Fibroblast of the aortic adventitia (primary cell): Measurements from ENCODE around the gene SUSD6. TPM values are rescaled to one million over a fixed set of nuclear protein-coding genes. Genes with fewer than 3 reads are reported as not detected.

Source experiments
- DNase-seq: peaks from one replicate; pipeline ENCODE4 v3.0.0-alpha.2; 2010; ENCODE audit warnings: low read depth
- H3K4me3 ChIP-seq: 2 replicates; pipeline ENCODE4 v1.5.1; 2011; ENCODE audit warnings: low read depth, mild to moderate bottlenecking, control low read depth, low read length, moderate library complexity
- total RNA-seq: library from RNA; depleted of rRNA; stranded (reverse); fragments of >200 nt; gene quantifications from 2 replicates; pipeline ENCODE4 v1.2.3, GENCODE V29; 2012; ENCODE audit warnings: low replicate concordance
- TF ChIP-seq, protein P1 (sequence below): IDR thresholded peaks from 2 replicates; pipeline ENCODE4 v1.5.1; 2011; ENCODE audit warnings: mild to moderate bottlenecking, low read length, control low read depth, inconsistent platforms; ENCODE audit not compliant: insufficient read depth

SUSD6 gene
- total RNA-seq, 1 donor: 8.0 TPM

GRCh38 chr14:69688299-69688649 lies 76.9 kb downstream of the SUSD6 start:
- no peak overlapping the region for H3K4me3 ChIP-seq
- DNase-seq: no peak
- TF ChIP-seq, protein P1, sequence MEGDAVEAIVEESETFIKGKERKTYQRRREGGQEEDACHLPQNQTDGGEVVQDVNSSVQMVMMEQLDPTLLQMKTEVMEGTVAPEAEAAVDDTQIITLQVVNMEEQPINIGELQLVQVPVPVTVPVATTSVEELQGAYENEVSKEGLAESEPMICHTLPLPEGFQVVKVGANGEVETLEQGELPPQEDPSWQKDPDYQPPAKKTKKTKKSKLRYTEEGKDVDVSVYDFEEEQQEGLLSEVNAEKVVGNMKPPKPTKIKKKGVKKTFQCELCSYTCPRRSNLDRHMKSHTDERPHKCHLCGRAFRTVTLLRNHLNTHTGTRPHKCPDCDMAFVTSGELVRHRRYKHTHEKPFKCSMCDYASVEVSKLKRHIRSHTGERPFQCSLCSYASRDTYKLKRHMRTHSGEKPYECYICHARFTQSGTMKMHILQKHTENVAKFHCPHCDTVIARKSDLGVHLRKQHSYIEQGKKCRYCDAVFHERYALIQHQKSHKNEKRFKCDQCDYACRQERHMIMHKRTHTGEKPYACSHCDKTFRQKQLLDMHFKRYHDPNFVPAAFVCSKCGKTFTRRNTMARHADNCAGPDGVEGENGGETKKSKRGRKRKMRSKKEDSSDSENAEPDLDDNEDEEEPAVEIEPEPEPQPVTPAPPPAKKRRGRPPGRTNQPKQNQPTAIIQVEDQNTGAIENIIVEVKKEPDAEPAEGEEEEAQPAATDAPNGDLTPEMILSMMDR: no peak

- no peak overlapping the region for H3K4me3 ChIP-seq
- DNase-seq: no peak
- TF ChIP-seq, protein P1: no peak
These were observed 78.6 kb downstream of the SUSD6 start for GRCh38 chr14:69690042-69690441.

DNA sequence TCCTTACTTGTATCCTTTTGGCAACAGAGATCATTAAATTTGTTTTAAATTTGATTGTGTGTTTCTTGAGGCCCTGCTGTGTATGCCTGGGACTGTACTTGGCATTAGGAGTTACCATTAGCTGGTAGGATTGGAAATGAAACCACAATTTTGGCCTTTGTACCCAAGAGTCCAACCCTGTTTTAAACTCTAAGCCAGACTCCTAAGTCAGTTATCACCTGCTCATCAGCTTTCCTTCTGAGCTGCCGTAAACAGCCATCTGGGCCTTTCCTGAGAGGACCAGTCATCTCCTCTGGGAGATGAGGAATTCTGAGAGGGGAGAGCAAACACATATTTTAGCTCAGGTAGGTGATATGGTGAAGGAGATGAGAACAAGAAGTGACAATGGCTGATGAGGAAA lies 81.2 kb downstream of the SUSD6 start:
- TF ChIP-seq, protein P1: no peak
- DNase-seq: no peak
- no peak overlapping the region for H3K4me3 ChIP-seq

GRCh38 chr14:69693145-69693544 lies 81.7 kb downstream of the SUSD6 start:
- H3K4me3 ChIP-seq: no peak overlapping the region
- TF ChIP-seq, protein P1: no peak
- no peak for DNase-seq

DNA sequence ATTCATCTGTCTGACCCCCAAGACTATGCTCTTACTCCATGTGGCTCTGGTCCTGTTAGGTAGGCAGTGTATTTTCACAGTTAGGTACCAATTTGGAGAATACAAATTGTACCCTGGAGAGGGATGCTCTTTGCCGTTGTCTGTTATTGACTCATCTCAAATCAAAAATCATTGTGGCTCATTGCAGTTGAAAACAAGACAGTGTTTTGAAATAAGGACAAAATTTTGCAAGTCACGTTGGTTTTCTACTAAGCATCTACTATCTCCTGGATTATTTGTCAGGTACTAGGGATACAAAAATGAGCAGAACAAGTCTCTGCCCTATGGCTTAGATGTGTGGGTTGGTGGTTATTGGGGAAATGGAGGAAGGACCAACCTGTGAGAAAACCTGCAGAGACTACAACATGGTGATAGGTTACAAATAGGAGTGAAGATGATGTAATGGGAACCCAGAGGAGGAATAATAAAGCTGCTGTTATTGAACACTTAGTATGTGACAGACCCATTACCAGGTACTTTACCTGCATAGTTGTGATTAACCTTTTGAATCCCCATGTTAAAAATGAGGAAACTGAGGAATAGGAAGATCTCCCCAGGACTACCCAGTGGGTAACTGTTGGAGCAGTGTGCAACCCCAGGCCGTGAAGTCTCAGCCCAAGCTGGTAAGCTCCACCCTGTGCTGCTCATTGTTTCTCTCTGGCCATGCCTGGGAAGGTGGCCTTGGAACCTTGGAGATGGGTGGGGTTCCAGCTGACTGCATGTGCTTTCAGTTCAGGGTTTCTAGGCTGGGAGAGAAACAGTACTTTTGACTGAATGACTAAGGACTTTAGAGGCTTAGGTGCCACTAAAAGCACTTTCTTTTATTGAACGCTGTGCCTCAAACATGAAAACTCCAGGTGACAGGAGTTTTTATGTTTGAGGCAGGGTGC lies 82.7 kb downstream of the SUSD6 start:
- DNase-seq: peak; percentile 50
- H3K4me3 ChIP-seq: no peak overlapping the region
- TF ChIP-seq, protein P1: no peak

DNA sequence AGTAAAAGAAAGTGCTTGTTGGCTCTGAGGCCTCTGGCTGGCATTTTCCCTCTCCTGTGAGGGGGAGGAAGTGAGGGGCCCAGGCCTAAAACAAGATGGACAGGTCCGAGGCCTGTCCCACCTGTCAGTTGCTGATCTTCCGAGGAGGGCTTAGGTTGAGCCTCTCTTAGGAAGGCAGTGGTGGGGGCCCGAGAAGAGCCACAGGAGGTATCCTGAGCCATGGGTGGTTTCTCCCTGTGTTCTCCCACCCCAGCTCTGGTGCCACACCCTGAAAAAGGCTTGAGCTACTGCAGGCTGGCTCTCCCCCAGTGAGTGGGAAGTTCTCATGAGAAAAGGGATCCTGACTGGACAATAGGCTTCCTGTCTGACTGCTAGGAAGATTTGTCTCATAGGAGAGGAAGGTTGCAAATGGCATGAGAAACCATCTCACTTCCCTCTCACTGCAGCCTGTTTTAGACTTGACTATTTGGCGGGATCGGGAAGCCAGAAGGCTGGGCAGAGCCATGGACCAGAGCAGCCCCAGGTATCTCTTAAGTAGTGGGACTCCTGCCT lies 83.4 kb downstream of the SUSD6 start:
- DNase-seq: peak; percentile 46
- TF ChIP-seq, protein P1: no peak
- no peak overlapping the region for H3K4me3 ChIP-seq
